Amniotic epithelial cell (primary cell): Measurements from ENCODE around the gene ERC1.
"Not testable (repeated sequence)": the region's sequence is repeated elsewhere in the genome, so short reads cannot be mapped to it uniquely, and the experiment has no call there.

Experiments used
- DNase-seq: peaks from one replicate; pipeline ENCODE4 v3.0.0-alpha.2; 2010; ENCODE audit warnings: low read depth

The ERC1 gene

DNA sequence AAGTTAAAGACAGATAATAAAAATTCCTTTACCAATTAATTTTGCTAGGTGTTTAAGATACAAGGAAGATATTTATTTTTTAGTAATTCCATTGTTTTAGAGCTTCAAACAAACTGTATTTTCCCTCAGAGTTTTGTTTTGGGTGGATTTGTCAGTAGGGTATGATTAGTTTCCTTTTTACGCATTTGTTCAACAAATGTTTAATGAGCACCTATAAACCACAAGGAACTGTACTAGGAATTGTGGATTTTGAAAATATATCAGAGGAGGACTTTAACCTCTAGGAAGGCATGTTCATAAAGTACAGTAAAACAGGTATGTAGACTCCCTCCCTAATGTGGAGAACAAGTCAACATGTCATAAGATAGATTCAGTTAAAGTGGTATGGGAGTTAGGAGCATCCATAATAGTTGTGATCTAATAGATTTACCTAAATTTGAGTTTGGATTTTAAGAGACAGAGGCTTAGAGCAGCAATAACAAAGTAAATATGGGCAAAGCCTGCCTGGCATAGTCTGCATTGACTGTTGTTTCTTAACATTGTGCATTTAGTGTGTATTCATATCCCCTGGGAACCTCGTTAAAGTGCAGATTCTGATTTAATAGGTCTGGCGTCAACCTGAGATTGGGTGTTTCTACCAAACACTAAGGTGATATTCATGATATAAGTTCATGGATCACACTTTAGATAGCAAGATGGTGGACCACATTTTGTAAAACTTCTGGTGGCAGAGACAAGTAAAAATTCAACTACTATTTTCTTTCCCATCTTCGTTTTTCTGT lies 232.0 kb downstream of the ERC1 start:
- no peak for DNase-seq

DNA sequence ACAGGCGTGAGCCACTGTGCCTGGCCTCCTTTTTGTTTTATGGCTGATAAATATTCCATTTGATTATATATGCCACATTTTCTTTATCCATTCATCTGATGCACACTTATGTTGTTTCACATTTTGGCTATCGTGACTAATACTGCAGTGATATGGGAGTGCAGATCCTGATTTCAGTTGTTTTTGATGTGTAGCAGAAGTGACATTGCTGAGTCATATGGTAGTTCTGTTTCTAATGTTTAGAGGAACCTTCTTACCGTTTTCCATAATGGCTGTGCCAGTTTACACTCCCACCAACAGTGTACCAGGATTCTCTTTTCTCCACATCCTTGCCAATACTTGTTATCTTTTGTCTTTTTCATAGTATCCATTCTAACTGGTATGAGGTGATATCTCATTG lies 235.9 kb downstream of the ERC1 start:
- DNase-seq, result no peak

DNA sequence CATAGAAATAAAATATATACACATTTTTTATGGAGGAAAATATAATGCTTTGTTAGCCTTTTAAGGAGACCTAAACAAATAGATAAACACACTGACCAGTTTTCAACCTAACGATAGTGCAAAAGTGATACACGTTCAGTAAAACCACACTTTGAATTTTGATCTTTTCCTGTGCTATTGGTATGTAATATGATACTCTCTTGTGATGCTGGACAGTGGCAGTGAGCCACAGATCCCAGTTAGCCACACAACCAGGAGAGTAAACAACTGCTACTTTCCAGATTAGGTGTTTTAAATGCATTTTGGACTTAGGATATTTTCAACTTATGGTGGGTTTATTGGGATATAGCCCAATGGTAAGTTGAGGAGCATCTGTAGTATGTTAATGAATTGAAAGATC lies 243.1 kb downstream of the ERC1 start:
- peak; percentile 9 for DNase-seq

DNA sequence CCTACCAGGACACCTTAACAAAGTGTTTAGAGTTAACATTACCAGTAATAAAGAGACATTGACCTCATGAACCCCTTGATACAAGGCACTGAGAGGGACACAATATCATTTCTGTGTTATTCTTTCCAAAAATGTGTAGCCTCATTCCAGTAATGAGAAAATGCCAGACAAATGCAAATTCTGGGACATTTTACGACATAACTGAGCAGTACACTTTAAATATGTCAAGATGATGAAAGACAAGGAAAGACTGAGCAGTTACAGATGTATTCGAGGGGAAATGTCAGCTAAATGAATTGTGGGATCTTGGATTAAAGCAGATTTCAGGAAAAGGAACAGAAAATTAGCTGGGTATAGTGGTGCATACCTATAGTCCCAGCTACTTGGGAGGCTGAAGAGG lies 255.6 kb downstream of the ERC1 start:
- peak; percentile 3 for DNase-seq

DNA sequence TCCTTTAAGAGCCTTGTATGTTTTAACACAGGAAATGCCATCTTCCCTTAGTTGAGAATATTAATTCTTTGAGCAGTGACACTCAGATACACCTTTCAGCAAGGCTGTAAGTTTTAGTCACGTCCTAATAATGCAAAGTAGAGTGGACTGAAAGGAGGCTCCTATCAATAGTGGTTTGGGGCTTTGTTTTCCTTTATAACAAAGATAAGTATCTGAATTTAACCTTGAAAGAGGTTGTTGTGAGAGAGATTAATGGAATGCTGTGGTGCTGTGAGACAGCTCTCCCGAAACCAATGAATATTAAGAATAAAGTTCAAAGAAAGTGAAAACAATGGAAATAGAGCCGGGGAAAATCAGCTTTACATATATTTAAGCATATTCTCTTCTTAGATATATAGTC lies 259.6 kb downstream of the ERC1 start:
- peak; percentile 21 for DNase-seq

DNA sequence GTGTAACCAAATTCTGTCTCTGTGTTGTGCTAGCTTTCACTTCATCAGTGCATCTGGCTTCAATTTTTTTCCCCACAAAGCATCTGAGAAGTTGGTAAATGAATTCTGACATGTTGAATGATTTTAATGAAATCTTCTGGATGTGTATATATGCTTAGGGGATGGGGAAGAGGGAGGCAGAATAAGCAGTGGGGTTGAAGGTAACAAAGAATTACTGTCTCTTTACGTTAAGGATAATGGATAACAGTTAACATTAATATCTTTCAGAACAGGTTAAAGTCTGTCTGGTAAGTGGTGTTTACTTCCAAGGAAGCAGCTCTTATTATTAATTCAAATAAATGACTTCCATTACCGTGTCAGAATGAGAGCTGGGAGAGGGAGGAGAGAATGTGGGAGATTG lies 261.7 kb downstream of the ERC1 start:
- no peak for DNase-seq

DNA sequence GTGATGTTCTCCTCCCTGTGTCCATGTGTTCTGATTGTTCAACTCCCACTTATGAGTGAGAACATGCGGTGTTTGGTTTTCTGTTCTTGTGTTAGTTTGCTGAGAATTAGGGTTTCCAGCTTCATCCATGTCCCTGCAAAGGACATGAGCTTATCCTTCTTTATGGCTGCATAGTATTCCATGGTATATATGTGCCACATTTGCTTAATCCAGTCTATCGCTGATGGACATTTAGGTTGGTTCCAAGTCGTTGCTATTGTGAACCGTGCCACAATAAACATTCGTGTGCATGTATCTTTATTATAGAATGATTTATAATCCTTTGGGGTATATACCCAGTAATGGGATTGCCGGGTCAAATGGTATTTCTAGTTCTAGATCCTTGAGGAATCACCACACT lies 264.1 kb downstream of the ERC1 start:
- DNase-seq, result not testable (repeated sequence)

DNA sequence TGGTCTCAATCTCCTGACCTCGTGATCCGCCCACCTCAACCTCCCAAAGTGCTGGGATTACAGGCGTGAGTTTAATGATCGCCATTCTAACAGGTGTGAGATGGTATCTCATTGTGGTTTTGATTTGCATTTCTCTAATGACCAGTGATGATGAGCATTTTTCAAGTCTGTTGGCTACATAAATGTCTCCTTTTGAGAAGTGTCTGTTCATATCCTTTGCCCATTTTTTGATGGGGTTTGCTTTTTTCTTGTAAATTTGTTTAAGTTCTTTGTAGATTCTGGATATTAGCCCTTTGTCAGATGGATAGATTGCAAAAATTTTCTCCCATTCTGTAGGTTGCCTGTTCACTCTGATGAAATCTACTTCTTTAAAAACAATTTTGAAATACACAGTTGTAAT lies 264.8 kb downstream of the ERC1 start:
- not testable (repeated sequence) for DNase-seq

DNA sequence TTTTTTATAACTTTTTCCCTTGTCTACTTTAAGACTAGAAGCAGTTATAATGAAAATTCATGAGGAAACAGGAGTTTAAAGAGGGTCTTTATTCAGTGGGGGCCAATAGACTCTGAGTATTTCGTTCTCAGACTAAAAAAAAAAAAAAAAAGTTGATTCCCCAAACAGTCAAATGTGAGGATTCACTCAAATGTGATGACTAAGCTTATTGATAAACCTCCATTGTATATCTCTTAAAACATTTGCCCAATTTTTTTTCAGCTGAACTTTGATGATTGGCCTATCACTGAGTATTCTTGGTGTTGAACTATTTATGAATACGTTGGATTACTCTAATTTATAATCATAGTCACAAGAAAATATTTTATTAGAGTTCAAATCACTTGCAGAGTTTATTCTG lies 265.3 kb downstream of the ERC1 start:
- DNase-seq, result no peak

DNA sequence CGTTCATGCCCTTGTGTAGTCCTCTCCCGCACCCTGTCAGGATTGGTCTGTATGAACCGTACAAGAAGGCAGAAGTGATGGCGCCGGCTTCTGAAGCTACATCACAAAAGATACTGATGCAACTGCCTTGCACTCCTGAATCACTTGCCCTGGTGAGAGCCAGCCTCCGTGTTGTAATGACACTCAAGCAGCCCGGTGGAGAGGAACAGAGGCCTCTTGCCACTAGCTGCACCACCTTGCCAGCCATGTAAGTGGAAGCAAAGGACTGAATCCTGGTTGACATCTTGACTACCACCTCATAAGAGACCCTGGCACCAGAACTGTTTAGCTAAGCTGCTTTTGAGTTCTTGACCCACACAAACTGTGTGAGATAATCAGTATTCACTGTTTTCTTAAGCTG lies 266.0 kb downstream of the ERC1 start:
- DNase-seq, result no peak

DNA sequence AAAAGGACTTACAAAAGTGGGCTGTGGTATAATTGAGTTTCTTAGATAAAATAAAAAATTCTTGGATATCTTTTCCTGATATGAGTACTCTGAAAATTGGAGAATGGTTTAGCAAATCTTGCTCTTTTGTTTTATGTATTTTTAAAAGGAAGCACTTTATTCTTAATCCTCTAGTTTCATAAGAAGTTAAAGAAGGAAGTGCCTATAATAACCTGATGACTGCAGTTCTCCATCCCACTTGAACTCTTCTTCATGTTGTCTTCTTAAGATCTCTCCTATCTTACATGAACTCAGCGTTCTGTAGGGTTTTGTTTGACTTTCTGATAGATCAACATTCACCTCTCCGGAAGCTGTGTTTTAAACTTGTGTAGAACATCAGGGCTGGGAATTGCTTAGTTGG lies 271.0 kb downstream of the ERC1 start:
- DNase-seq, result no peak

DNA sequence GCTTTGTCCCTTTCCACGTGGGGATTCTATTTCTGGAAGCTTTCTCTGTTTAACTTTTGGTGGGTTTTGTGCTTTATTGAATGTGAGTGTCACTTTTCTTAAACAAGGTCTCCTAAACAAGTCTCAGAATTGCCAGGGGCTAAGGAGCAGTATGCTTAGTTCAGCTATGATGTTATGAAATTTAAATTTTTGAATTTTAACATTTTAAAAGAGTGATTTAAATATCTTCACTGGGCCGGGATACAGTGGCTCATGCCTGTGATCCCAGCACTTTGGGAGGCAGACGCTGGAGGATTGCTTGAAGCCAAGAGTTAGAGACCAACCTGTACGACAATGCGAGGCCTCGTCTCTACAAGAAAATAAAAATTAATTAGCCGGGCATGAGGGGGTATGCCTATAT lies 276.2 kb downstream of the ERC1 start:
- no peak for DNase-seq

DNA sequence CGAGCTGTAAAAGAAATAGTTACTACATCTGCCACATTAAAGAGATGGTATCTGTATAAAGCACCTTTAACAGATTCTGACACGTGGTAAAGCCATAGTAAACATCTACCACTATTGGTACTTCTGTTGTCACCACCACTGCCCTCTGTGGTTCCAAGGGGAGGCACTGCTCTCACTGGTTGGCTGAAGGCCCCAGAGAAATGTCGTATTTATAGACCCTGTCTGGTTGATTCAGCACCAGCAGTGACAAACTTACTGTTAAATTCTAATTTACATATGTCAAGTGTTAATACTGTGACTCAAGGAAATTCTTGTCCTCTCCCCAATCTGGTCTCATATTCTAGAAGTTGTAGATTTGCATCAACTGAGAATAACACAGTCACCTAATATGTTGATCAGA lies 281.1 kb downstream of the ERC1 start:
- no peak for DNase-seq

DNA sequence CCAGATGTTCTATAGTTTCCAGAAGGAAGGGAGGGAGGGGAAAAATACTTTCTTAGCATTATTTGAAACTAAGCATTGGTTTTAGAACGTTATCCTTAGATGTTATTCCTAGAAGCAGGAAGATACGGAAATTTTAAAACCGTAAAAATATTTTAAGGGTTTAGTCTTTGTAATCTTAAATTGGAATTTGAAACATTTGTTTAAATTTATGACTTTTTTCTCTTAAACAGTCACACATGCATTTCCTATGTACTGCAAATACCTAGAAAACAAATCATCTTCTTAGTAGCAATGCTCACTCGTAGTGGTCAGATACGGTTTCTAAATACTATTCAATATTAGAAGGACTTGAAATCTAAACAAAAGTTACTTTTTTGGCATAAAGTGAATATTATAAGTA lies 282.0 kb downstream of the ERC1 start:
- peak; percentile 7 for DNase-seq

DNA sequence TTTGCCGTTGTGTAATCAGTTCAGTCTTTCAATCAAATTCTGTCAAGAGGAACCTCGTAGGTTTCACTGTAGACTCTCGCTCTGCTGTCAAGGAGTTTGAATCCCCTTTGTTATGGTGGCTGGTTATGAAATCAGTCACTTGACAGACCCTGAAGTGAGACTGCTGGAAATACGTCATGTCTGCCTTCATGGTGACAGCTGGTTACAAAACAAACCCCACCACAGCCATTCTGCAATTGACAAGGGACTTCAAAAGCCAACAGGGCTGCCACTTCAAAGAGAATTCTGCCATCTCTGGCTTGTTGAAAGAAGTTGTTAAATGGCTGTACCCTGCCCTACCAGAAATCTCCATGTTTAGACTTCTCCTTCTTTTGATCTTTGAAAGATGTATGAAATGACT lies 286.9 kb downstream of the ERC1 start:
- no peak for DNase-seq

DNA sequence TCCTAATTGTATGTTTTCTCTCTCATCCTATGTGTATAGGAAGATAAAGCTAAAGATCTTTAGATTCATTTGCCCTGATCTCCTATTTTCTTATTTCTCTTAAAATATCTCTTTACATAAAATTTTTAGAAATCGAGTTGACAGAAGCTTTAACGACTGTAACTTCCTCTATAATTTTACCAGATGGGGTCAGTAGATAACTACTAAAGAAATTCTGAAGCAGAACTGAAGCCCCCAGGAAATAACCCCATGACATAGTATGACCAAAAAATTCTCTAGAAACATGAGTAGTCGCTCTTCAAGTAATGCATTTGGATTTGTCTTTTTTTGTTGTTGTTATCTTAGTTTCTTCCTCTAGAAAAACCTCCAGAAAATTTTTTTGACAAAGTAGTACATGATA lies 288.0 kb downstream of the ERC1 start:
- DNase-seq, result no peak

DNA sequence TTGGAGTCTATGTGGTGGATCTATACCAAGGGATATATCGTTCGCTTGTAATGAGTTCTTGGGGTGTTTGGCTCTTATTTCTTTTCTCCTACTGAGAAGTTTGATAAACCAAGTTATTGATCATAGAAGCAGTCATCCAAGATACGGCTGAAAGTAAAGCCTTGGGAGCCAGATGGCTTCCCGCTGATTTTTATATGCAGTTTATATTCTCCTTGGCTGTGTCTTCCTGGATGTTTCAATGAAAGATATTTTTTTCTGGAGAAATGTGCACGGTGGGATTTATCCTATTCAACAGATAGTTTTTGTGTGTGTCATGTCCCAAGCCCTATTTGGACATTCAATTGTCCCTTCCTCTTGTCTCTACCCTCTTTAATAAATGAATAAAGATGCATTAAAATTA lies 289.0 kb downstream of the ERC1 start:
- DNase-seq, result no peak

DNA sequence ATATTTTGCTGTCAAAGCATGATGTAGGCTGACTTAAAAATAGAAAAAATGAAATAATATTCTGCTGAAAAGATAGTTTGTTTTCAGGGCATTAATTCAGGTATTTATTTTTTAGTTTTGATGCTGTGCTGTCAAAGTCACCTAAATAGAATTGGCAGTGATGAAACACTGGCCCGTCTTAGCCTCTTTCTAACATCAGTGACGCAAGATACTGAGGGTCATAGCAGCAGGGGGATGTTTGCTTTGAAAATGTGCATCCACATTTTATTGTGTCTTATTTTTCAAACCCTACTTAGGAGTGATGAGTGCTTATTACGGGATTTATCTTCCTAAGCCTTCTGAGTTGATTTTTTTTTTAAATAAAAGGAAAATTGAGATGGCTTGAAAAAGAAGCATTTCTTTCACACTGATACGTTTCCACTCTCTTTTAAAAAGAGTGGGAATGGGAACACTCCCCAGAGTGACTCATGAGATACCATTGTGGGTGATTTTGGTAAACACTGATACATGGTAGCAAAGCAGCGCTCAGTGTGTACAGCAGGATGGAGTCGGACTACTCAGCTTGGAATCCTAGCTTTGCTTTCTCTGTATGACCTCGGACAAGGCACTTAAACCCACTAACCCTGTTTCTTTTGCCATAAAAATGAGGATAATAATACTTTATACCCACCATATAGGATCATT lies 290.8 kb downstream of the ERC1 start:
- DNase-seq, result peak; percentile 89

DNA sequence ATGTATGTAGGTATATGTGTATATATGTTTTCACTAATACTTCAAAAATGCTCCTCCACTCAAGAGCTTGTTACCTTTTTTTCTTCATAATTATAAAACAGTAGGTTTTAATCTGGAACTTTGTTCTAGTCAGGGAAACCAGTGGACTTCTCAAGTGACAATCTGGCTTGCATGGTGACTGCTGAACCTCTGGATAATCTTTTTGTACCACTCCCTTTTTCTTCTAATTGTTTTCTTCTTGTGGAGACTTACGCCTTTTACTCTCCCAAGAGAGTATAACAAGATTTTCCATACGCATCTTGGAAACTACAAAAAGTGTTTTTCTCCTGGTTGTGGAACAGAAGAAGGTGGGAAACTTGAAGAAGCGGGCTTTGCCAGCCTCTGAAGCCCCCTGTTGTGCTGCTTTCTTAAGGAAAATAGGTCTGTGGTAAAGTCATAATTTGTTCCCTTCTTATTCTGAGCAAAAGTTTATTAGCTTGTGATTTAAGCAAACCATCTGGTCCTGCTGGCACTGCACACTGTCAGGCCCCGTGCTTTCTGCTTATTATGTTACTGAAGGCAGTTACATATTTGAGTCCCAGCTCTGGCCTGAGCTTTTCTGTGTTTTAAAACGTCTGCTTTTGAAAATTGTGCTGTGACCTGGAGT lies 291.8 kb downstream of the ERC1 start:
- no peak for DNase-seq

DNA sequence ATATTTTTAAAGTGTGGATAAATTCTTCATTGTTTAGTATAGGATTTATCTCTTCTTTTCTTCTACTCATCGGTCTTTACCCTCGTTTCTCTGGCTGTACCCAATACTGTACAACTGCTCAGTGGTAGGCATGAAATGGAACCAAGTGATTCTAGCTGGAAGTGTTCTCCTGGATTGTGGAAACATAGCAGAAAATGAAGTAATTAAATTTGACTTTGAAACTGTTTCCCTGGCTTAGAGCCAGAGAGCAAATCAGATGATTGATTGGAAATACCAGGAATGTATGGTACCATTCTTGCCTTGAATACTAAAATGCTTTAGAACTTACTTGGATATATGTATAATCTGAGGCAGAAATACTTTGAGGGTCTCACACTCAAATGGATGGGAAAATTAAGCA lies 292.3 kb downstream of the ERC1 start:
- DNase-seq, result no peak

DNA sequence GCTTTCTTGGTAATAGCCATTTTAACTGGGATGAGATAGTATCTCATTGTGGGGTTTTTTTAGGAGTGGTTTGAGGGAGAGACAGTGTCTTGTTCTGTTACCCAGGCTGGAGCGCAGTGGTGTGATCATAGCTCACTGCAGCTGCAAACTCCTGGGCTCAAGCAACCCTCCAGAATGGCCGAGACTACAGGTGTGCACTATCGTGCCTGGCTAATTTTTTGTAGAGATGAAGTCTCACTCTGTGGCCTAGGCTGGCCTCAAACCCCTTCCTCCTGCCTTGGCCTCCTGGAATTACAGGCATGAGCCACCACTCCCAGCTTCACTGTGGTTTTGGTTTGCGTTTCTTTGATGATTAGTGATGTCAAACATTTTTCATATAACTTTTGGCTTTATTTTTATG lies 293.6 kb downstream of the ERC1 start:
- no peak for DNase-seq

DNA sequence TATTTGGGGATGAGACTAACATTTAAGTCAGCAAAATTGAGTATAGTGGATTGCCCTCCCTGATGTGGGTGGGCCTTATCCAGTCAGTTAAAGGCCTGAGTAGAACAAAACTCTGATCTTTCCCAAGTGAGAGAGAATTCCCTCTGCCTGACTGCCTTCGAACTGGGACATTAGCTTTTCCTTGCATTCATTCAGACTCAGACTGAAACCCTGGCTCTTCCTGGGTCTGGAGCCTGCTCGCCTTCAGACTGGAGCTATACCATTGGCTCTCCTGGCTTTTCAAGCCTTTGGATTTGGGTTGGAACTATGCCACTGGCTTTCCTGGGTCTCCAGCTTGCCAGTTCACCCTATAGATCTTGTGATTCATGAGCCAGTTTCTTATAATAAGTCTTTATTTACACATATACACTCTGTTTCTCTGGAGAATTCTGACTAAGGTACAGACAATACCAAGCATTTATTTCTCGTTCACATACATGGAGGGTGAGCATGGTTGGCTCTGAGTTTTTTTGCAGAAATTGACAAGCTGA lies 296.5 kb downstream of the ERC1 start:
- no peak for DNase-seq

DNA sequence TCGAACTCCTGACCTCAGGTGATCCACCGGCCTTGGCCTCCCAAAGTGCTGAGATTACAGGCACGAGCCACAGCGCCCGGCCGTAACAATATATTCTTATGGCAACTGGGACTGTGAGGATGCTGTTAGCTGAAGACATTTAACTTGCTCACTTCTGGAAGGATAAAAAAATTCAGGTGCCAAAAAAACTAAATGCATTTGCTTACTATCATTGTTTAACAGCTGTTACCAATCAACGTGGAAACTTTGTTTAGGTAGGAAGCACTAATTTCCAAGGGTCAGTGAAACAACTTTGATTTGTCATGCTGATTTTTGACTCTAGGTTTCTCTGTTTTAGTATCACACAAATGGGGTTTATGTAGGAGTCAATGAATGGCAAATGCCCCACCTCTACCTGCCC lies 297.3 kb downstream of the ERC1 start:
- DNase-seq, result no peak
